ENCODE measurements around the gene RIT1.

DNA sequence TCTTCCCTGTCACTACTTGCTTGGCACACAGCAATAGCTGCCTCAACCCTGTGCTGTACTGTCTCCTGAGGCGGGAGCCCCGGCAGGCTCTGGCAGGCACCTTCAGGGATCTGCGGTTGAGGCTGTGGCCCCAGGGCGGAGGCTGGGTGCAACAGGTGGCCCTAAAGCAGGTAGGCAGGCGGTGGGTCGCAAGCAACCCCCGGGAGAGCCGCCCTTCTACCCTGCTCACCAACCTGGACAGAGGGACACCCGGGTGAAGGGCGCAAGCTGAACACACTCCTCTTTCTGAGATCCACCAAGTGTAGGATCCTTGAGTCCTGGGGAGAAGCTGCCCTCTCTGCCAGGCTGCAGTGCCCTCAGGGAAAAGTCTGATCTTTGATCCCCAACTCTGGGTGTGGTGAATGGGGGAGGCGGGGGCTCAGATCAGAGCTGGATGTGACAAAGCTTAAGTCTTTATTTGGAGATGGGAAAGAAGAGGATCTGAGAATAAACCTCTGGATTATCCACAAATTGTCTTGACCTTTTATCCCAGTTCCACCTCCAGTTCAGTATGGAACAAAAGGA is 31.5 kb upstream of the RIT1 start:
- TF ChIP-seq GATA2 (IDR thresholded peaks at IDR 0.05; ENCODE audit: low read depth, low read length) (no peak), GATA3 (IDR thresholded peaks at IDR 0.05; ENCODE audit: low read depth, low read length) (no peak)

Measured in SH-SY5Y (cell line).